Ovary (tissue), 9 donors: ENCODE results near the gene BCL11B. TPM values are rescaled to one million over a fixed set of nuclear protein-coding genes. Genes with fewer than 3 reads are reported as not detected.

ENCODE experiments used
- DNase-seq, 5 donors: peaks; one replicate each; pipeline ENCODE4 v3.0.0-alpha.2; 2019 to 2020
- H3K27ac ChIP-seq, 2 donors: fragments of 200-600 bp; one replicate each; pipeline versions ENCODE4 v1.5.1 to v1.8.0; 2019 to 2022
- H3K27me3 ChIP-seq: fragments of 200-600 bp; one replicate; pipeline ENCODE4 v1.8.0; 2022
- H3K36me3 ChIP-seq: fragments of 200-600 bp; sonication (generic); one replicate; pipeline ENCODE4 v1.5.1; 2019
- H3K4me1 ChIP-seq: one replicate; pipeline ENCODE4 v1.8.1; 2013; ENCODE audit warnings: mild to moderate bottlenecking, moderate library complexity; ENCODE audit not compliant: insufficient read depth
- H3K4me3 ChIP-seq: fragments of 200-600 bp; sonication (generic); one replicate; pipeline ENCODE4 v1.5.1; 2017
- H3K9me3 ChIP-seq, 2 donors: fragments of 200-600 bp in 1 of 2; sonication (generic) in 1 of 2; one replicate each; pipeline versions ENCODE4 v1.5.1 to v1.8.1; 2013 to 2019; ENCODE audit warnings: mild to moderate bottlenecking in 1 of 2, moderate library complexity in 1 of 2
- EP300 ChIP-seq: sonication (generic); formaldehyde crosslinking; IDR thresholded peaks from one replicate; pipeline ENCODE4 v1.6.1; 2017; ENCODE audit warnings: antibody characterized with exemption
- POLR2A ChIP-seq: fragments of 450-650 bp; IDR thresholded peaks from one replicate; pipeline ENCODE4 v1.6.1; 2017; ENCODE audit warnings: antibody characterized with exemption, mild to moderate bottlenecking, moderate library complexity
- WGBS, 3 donors: extraction: QIAGEN DNeasy Blood & Tissue Kit in 1 of 3; methylation state at CpG; one replicate each; pipeline versions ENCODE4 v1.1.5 to v1.1.7; 2013 to 2017; 5-methylcytosine and 5-hydroxymethylcytosine counted together
- intact Hi-C, 4 donors: fragments of 100-400 bp; cut with DNase I; formaldehyde crosslinking; loops; one replicate each; pipeline versions ENCODE4 v1.11.0 to v1.15.1; 2022 to 2023
- polyA plus RNA-seq, 2 donors: library from polyadenylated mRNA; stranded (reverse); fragments of 200-250 nt in 1 of 2; fragments of 350-450 nt in 1 of 2; fragmentation: Illumina TruSeq in 1 of 2; extraction: RNeasy Lipid Tissue Mini Kit (QIAGEN cat#74804) in 1 of 2; gene quantifications; one replicate each; pipeline ENCODE4 v1.2.3, GENCODE V29; 2013 to 2014
- total RNA-seq, 7 donors: library from RNA; depleted of rRNA in 2 of 7; stranded (reverse); fragments of >200 nt in 2 of 7; fragmentation: NEBNext Ultra II Directional in 3 of 7; extraction: Animal tissue kit (Norgen Biotek cat#: 25700) in 3 of 7; gene quantifications; one replicate each; pipeline versions ENCODE4 v1.1.0 to v1.2.4, GENCODE V29; 2016 to 2023
- TF ChIP-seq, protein P1 (sequence below), 3 donors: fragments of 450-650 bp in 2 of 3; fragments of 200-600 bp in 1 of 3; IDR thresholded peaks; one replicate each; pipeline versions ENCODE4 v1.5.1 to v1.8.0; 2016 to 2022; ENCODE audit warnings: antibody characterized with exemption in 3 of 3, mild to moderate bottlenecking in 1 of 3
- donor health status: DM: no; HTN: no; CAD: no; lungs with moderate emphysema.
- donor health status: DM: no; HTN: no; CAD: no.
- donor health status: Bipolar disorder and iron deficiency.
- donor health status: DM: yes; HTN: yes; CAD: no.
- donor health status: DM: no; HTN: no; CAD: no.
- donor health status: DM: yes; HTN: yes; CAD: no.

Gene BCL11B
- total and polyA plus RNA-seq, 9 donors: 0.08 to 0.84 (median 0.43) TPM

DNA sequence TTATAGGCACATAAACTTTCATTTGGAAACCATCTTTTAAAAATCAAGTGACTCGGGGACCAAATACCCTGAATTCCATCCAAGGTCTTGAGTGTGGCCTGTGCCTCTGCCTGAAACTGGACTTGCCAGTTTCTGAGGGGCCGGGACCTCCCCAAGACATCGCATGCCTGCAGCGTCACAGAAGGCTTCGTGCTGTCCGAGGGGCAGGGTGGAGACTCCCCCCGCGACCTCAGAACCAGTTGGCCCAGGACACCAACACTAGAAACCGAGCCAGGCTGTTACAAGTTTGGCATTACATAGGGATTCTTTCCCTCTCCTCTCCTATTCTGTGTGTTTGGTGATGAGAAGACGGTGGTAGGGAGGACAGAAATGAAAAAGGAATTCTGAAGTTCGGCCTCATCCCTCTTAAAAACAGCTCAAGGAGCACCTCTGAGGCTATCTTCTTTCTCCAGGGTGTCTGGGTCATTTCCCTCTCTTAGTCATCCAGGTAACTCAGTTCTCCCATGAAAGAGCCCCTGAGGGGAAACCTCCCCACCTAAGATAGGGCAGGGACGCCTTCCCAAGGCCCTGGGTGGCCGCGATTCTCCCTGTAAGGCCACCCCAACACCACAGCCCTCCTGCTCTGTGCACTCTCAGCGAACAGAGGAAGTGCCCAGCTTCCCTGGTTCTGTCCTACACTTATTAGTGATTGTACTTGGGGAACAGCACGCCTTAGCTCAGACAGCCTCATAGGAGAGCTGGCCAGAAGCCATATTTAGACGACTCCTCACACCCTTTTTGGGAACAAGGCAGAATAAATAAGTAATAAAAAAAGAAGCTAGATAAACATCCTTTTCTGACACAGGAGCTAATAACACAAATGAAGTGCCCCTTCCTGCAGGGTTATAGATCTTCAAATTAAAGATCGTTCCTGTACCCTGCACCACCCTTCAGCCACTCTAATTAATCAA is 93.8 kb downstream of the BCL11B start:
- Histone ChIP-seq H3K4me3 (no peak overlapping the region), H3K4me1 (no peaks in the 10 kb centered on the region), H3K27me3 (no peaks in the 10 kb centered on the region), H3K9me3 (no peaks in the 10 kb centered on the region), H3K36me3 (no peaks in the 10 kb centered on the region), H3K27ac (no peak overlapping the region)
- intact Hi-C loops: no loop called here
- TF ChIP-seq POLR2A: no peak
- TF ChIP-seq EP300: no peak
- no peak for DNase-seq
- 71 to 76% (median 74%) methylated on average over 18 of the region's 18 CpGs for WGBS, 3 donors

DNA sequence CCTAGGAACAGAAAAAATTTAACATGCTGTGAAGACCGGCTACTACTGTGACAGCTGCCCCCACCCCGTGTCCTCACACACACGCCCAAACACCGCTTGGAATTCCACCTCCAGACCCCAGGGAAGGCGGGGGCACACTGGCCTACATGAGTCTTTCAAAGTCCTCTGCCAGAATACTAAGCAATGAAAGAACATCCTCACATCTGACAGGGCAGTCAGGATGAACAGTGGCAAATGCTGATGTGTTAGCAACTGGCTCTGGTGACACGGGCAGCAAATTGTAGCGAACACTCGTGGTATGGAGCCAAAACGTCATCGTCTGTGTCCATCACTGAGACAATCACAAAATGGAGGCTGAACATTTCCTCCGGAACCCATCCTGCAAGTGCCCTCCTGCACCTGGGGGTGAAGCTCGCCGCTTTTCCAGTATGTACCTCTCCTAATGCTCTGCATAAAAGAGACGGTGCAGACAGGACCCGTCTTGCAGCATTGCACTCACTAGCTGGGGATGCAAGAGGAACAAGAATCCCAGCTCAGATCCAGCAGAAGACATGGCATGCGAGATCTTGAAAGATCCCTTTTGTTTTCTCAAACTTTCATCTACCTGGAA is 94.8 kb downstream of the BCL11B start:
- Histone ChIP-seq H3K4me3 (no peak overlapping the region), H3K27me3 (no peaks in the 10 kb centered on the region), H3K9me3 (no peaks in the 10 kb centered on the region), H3K36me3 (no peaks in the 10 kb centered on the region), H3K4me1 (no peaks in the 10 kb centered on the region), H3K27ac (no peak overlapping the region)
- intact Hi-C loops: no loop called here
- DNase-seq: no peak
- TF ChIP-seq POLR2A (no peak), EP300 (no peak)
- TF ChIP-seq, protein P1, sequence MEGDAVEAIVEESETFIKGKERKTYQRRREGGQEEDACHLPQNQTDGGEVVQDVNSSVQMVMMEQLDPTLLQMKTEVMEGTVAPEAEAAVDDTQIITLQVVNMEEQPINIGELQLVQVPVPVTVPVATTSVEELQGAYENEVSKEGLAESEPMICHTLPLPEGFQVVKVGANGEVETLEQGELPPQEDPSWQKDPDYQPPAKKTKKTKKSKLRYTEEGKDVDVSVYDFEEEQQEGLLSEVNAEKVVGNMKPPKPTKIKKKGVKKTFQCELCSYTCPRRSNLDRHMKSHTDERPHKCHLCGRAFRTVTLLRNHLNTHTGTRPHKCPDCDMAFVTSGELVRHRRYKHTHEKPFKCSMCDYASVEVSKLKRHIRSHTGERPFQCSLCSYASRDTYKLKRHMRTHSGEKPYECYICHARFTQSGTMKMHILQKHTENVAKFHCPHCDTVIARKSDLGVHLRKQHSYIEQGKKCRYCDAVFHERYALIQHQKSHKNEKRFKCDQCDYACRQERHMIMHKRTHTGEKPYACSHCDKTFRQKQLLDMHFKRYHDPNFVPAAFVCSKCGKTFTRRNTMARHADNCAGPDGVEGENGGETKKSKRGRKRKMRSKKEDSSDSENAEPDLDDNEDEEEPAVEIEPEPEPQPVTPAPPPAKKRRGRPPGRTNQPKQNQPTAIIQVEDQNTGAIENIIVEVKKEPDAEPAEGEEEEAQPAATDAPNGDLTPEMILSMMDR (IDR thresholded peaks at IDR 0.05): no peak
- WGBS, 3 donors: 90 to 94% (median 93%) methylated on average over 16 of the region's 16 CpGs

DNA sequence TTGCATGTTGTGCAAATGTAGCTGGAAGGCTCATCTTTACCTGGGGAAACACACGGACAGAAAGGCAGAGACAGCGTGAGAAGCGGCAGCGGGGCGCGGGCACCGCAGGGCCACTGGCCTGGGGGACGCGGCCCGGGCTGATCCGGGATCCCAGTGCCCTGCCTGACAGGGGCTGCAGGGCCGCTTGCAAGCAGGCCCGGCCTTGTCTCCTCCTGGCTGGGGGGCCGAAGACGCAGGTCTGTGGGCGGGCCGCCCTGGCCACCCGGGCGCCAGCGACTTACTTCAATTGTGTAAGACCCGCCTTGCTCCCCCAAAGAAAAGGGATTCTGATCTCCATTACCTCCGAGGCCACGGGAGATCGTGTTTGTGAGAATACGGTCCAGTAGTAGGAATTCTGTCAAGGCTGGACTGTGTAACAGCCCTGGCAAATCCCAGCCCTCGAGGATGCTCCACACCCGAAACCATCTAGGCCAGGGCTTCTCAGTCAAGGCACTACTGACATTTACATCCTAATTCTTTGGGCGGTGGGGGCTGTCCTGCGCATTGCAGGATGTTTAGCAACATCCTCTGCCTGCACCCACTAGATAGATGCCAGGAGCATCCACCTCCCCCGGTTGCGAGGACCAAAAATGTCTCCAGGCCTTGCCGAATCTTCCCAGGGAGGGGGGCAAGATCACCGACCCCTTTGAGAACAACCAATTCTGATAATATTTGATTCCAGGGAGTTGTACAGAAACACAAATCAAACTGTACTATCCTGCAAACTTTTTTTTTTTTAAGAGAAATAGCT is 95.6 kb downstream of the BCL11B start:
- TF ChIP-seq EP300 (no peak), POLR2A (no peak)
- TF ChIP-seq, protein P1 (IDR thresholded peaks at IDR 0.05): no peak
- no peaks in the 10 kb centered on the region for H3K36me3 ChIP-seq
- no peak overlapping the region for H3K27ac ChIP-seq
- WGBS, 3 donors: 93 to 95% (median 94%) methylated on average over 33 of the region's 33 CpGs
- no peaks in the 10 kb centered on the region for H3K4me1 ChIP-seq
- no peak overlapping the region for H3K4me3 ChIP-seq
- DNase-seq: no peak
- intact Hi-C loops: no loop called here
- H3K9me3 ChIP-seq: no peaks in the 10 kb centered on the region
- no peaks in the 10 kb centered on the region for H3K27me3 ChIP-seq

DNA sequence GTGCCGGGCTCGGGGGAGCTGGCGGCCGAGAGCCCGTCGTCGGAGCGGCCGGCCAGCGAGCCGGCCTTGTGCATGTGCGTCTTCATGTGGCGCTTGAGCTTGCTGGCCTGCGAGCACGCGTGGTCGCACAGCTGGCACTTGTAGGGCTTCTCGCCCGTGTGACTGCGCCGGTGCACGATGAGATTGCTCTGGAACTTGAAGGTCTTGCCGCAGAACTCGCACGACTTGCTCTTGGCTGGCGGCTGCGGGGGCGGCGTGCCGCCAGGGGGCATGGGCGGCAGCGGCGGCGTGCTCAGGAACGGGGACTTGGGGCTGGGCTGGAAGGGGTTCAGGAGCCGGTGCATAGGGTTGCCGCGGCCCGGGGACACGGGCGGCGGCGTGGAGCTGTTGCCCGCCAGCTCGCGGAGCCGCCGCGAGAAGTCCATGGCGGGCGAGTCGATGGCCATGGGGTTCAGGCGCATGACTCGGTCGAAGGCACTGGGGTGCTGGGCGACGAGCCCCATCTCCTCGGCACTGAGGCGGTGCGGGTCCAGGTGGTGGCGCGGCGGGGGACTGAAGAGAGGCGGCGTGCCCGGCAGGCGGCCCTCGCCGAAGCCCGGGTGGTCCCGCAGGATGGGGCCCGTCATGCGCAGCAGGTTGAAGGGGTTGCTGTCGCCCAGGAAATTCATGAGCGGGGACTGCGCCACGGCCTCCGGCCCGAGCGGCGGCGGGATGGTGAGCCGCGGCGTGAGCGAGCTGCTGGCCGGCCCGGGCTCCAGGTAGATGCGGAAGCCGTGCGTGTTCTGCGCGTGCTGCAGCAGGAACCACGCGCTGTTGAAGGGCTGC is 96.5 kb downstream of the BCL11B start:
- no peaks in the 10 kb centered on the region for H3K4me1 ChIP-seq
- no peak overlapping the region for H3K4me3 ChIP-seq
- no peaks in the 10 kb centered on the region for H3K27me3 ChIP-seq
- H3K36me3 ChIP-seq: no peaks in the 10 kb centered on the region
- H3K9me3 ChIP-seq: no peaks in the 10 kb centered on the region
- no peak for DNase-seq
- intact Hi-C loops: no loop called here
- no peak for TF ChIP-seq EP300
- TF ChIP-seq, protein P1 (IDR thresholded peaks at IDR 0.05): no peak
- 97 to 99% (median 97%) methylated on average over 94 to 95 of the region's 95 CpGs for WGBS, 3 donors
- H3K27ac ChIP-seq: no peak overlapping the region
